Measurements from ENCODE around the gene ZBTB17.

Gene ZBTB17

GRCh38 chr1:15947382-15948090 lies 28.4 kb downstream of the ZBTB17 start:
- DNase-seq (ENCODE audit: low read depth): no peak

GRCh38 chr1:15946571-15947381 lies 29.1 kb downstream of the ZBTB17 start:
- DNase-seq (ENCODE audit: low read depth): no peak

GRCh38 chr1:15945832-15946448 lies 30.0 kb downstream of the ZBTB17 start:
- no peak for DNase-seq (ENCODE audit: low read depth)

- no peak for DNase-seq (ENCODE audit: low read depth)
These were observed 30.7 kb downstream of the ZBTB17 start for GRCh38 chr1:15945011-15945831.

GRCh38 chr1:15944308-15945010 lies 31.4 kb downstream of the ZBTB17 start:
- no peak for DNase-seq (ENCODE audit: low read depth)

GRCh38 chr1:15943992-15944307 lies 32.0 kb downstream of the ZBTB17 start:
- DNase-seq (ENCODE audit: low read depth): no peak

- no peak for DNase-seq (ENCODE audit: low read depth)
These were observed 32.4 kb downstream of the ZBTB17 start for GRCh38 chr1:15943328-15943991.

- DNase-seq (ENCODE audit: low read depth): no peak
These were observed 33.1 kb downstream of the ZBTB17 start for GRCh38 chr1:15942661-15943327.

- DNase-seq (ENCODE audit: low read depth): no peak
These were observed 33.8 kb downstream of the ZBTB17 start for GRCh38 chr1:15941899-15942660.

- DNase-seq (ENCODE audit: low read depth): no peak
These were observed 34.7 kb downstream of the ZBTB17 start for GRCh38 chr1:15941044-15941840.

GRCh38 chr1:15940110-15941043 lies 35.5 kb downstream of the ZBTB17 start:
- DNase-seq (ENCODE audit: low read depth): no peak

- no peak for DNase-seq (ENCODE audit: low read depth)
These were observed 36.5 kb downstream of the ZBTB17 start for GRCh38 chr1:15939181-15940109.

GRCh38 chr1:15938628-15939161 lies 37.2 kb downstream of the ZBTB17 start:
- DNase-seq (ENCODE audit: low read depth): no peak

GRCh38 chr1:15937706-15938168 lies 38.2 kb downstream of the ZBTB17 start:
- DNase-seq (ENCODE audit: low read depth): no peak

- no peak for DNase-seq (ENCODE audit: low read depth)
These were observed 38.8 kb downstream of the ZBTB17 start for GRCh38 chr1:15937146-15937545.

GRCh38 chr1:15936025-15936424 lies 39.9 kb downstream of the ZBTB17 start:
- no peak for DNase-seq (ENCODE audit: low read depth)

Data from stimulated activated CD4-positive, alpha-beta T cell treated with anti-CD3 and anti-CD28 coated beads, Interleukin-2, amount 100 ng/mL, for 4 hours (primary cell).